Neural progenitor cell (in vitro differentiated cells): Measurements from ENCODE around the gene RNF220. TPM values are rescaled to one million over a fixed set of nuclear protein-coding genes. Genes with fewer than 3 reads are reported as not detected.

Source experiments
- DNase-seq: peaks from one replicate; pipeline ENCODE4 v3.0.0-alpha.2; 2016; ENCODE audit warnings: low spot score
- H2AFZ ChIP-seq: fragments of 200-600 bp; sonication (generic); replicated peaks from 2 replicates; pipeline ENCODE4 v1.6.1; 2016; ENCODE audit warnings: antibody characterized with exemption
- H3F3A ChIP-seq: fragments of 200-600 bp; sonication (generic); 2 replicates; pipeline ENCODE4 v1.6.1; 2016; ENCODE audit warnings: antibody characterized with exemption, low read depth
- H3K27ac ChIP-seq: fragments of 200-600 bp; sonication (generic); 2 replicates; pipeline ENCODE4 v1.5.1; 2016; ENCODE audit warnings: mild to moderate bottlenecking
- H3K27me3 ChIP-seq: fragments of 200-600 bp; sonication (generic); 2 replicates; pipeline ENCODE4 v1.6.1; 2016; ENCODE audit warnings: mild to moderate bottlenecking, moderate library complexity
- H3K36me3 ChIP-seq: fragments of 200-600 bp; sonication (generic); 2 replicates; pipeline ENCODE4 v1.5.1; 2016
- H3K4me1 ChIP-seq: fragments of 200-600 bp; sonication (generic); 2 replicates; pipeline ENCODE4 v1.6.1; 2016; ENCODE audit warnings: mixed run types
- H3K4me2 ChIP-seq: fragments of 200-600 bp; sonication (generic); 2 replicates; pipeline ENCODE4 v1.6.1; 2016
- H3K4me3 ChIP-seq: fragments of 200-600 bp; sonication (generic); 2 replicates; pipeline ENCODE4 v1.5.1; 2016
- H3K79me2 ChIP-seq: fragments of 200-600 bp; sonication (generic); 2 replicates; pipeline ENCODE4 v1.6.1; 2016; ENCODE audit warnings: low read depth
- H3K9ac ChIP-seq: fragments of 200-600 bp; sonication (generic); 2 replicates; pipeline ENCODE4 v1.6.1; 2016
- H3K9me3 ChIP-seq: fragments of 200-600 bp; sonication (generic); 2 replicates; pipeline ENCODE4 v1.5.1; 2016; ENCODE audit warnings: low read depth
- H4K20me1 ChIP-seq: fragments of 200-600 bp; sonication (generic); 2 replicates; pipeline ENCODE4 v1.6.1; 2016; ENCODE audit warnings: low read depth
- H3K27ac Mint-ChIP-seq: 3 replicates; pipeline ENCODE4 v1.8.0; 2021; ENCODE audit warnings: mixed read lengths
- H3K27me3 Mint-ChIP-seq: 2 replicates; pipeline ENCODE4 v1.8.0; 2022; ENCODE audit warnings: low read depth, mild to moderate bottlenecking, inconsistent platforms, moderate library complexity, mixed read lengths; ENCODE audit not compliant: insufficient read depth
- H3K36me3 Mint-ChIP-seq: 3 replicates; pipeline ENCODE4 v1.8.0; 2021; ENCODE audit warnings: mixed read lengths
- H3K4me1 Mint-ChIP-seq: 3 replicates; pipeline ENCODE4 v1.8.0; 2021; ENCODE audit warnings: mixed read lengths
- H3K4me3 Mint-ChIP-seq: 3 replicates; pipeline ENCODE4 v1.8.0; 2021; ENCODE audit warnings: mild to moderate bottlenecking, moderate library complexity, mixed read lengths
- H3K9me3 Mint-ChIP-seq: 3 replicates; pipeline ENCODE4 v1.8.0; 2020; ENCODE audit warnings: mixed read lengths
- CTCF ChIP-seq: fragments of 200-600 bp; sonication (generic); IDR thresholded peaks from 2 replicates; pipeline ENCODE4 v1.5.1; 2017; ENCODE audit warnings: antibody characterized with exemption, mild to moderate bottlenecking
- EZH2 ChIP-seq: fragments of 200-600 bp; sonication (generic); IDR thresholded peaks from 2 replicates; pipeline ENCODE4 v1.6.1; 2017; ENCODE audit warnings: antibody characterized with exemption, mild to moderate bottlenecking, moderate library complexity
- EZH2phosphoT487 ChIP-seq: fragments of 200-600 bp; sonication (generic); IDR thresholded peaks from 2 replicates; pipeline ENCODE4 v1.6.1; 2017; ENCODE audit warnings: antibody characterized with exemption
- total RNA-seq: library from RNA; depleted of rRNA; stranded (reverse); fragments of >200 nt; gene quantifications from 2 replicates; pipeline ENCODE4 v1.2.3, GENCODE V29; 2015; ENCODE audit warnings: low replicate concordance

The RNF220 gene
- total RNA-seq, 1 donor from 2014 or later = 93.8 TPM

GRCh38 chr1:44554706-44555105 is 149.7 kb downstream of the RNF220 start:
- Mint-ChIP-seq H3K36me3 (peaks cover 3% of the 10 kb centered on the region), H3K4me1 (peaks cover 3% of the 10 kb centered on the region), H3K27me3 (peaks cover 49% of the 10 kb centered on the region), H3K9me3 (peaks cover 5% of the 10 kb centered on the region), H3K27ac (no peak overlapping the region), H3K4me3 (no peak overlapping the region)
- H3K4me2 ChIP-seq = no peak overlapping the region
- no peak for TF ChIP-seq EZH2
- TF ChIP-seq EZH2phosphoT487 = no peak
- no peak for TF ChIP-seq CTCF
- H3K4me3 ChIP-seq = no peak overlapping the region
- no peak for DNase-seq
- H3F3A ChIP-seq = no peaks in the 10 kb centered on the region
- no peak overlapping the region for H3K9ac ChIP-seq
- H3K27me3 ChIP-seq = peaks cover 98% of the 10 kb centered on the region
- H3K27ac ChIP-seq = no peak overlapping the region
- no peaks in the 10 kb centered on the region for H4K20me1 ChIP-seq
- no peak overlapping the region for H2AFZ ChIP-seq
- no peaks in the 10 kb centered on the region for H3K9me3 ChIP-seq
- no peaks in the 10 kb centered on the region for H3K4me1 ChIP-seq
- H3K79me2 ChIP-seq = no peaks in the 10 kb centered on the region
- no peaks in the 10 kb centered on the region for H3K36me3 ChIP-seq

GRCh38 chr1:44557778-44558177 is 152.7 kb downstream of the RNF220 start:
- H3F3A ChIP-seq = no peaks in the 10 kb centered on the region
- H3K36me3 Mint-ChIP-seq = peaks cover 2% of the 10 kb centered on the region
- H3K4me1 ChIP-seq = no peaks in the 10 kb centered on the region
- no peak overlapping the region for H2AFZ ChIP-seq
- no peak for DNase-seq
- H3K4me3 ChIP-seq = no peak overlapping the region
- peaks cover 47% of the 10 kb centered on the region for H3K27me3 Mint-ChIP-seq
- no peaks in the 10 kb centered on the region for H4K20me1 ChIP-seq
- peaks cover 100% of the 10 kb centered on the region for H3K27me3 ChIP-seq
- H3K9ac ChIP-seq = no peak overlapping the region
- H3K79me2 ChIP-seq = no peaks in the 10 kb centered on the region
- no peak overlapping the region for H3K27ac Mint-ChIP-seq
- no peak overlapping the region for H3K4me3 Mint-ChIP-seq
- H3K4me2 ChIP-seq = no peak overlapping the region
- no peaks in the 10 kb centered on the region for H3K36me3 ChIP-seq
- H3K9me3 ChIP-seq = no peaks in the 10 kb centered on the region
- TF ChIP-seq CTCF (no peak), EZH2phosphoT487 (no peak)
- peaks cover 2% of the 10 kb centered on the region for H3K4me1 Mint-ChIP-seq
- no peaks in the 10 kb centered on the region for H3K9me3 Mint-ChIP-seq
- no peak overlapping the region for H3K27ac ChIP-seq

DNA sequence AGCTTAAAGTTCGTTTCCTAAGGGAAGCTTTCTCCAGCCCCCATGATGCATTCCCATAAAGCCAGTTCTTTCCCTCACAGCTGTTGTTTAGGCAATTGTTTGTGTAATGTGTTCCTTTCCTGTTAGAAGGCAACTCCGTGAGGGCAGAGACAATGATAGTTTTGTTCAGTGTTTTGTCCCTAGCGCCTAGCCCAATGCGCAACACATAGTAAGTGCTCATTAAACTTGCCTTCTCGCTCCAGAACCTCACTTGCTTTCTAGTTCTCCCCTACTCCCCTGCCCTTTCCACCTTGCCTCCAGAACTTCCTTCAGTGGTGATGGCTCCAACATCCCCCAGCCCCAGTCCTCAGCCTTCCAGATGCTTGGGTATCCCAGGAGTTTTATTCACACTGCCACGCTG is 153.8 kb downstream of the RNF220 start:
- H3K4me2 ChIP-seq = no peak overlapping the region
- no peak overlapping the region for H2AFZ ChIP-seq
- H3K4me1 ChIP-seq = no peaks in the 10 kb centered on the region
- H4K20me1 ChIP-seq = no peaks in the 10 kb centered on the region
- no peaks in the 10 kb centered on the region for H3F3A ChIP-seq
- Mint-ChIP-seq H3K9me3 (no peaks in the 10 kb centered on the region), H3K4me3 (no peak overlapping the region), H3K27ac (no peak overlapping the region), H3K27me3 (peaks cover 39% of the 10 kb centered on the region), H3K36me3 (no peaks in the 10 kb centered on the region), H3K4me1 (no peaks in the 10 kb centered on the region)
- no peaks in the 10 kb centered on the region for H3K36me3 ChIP-seq
- H3K27me3 ChIP-seq = peaks cover 100% of the 10 kb centered on the region
- no peak overlapping the region for H3K9ac ChIP-seq
- TF ChIP-seq EZH2phosphoT487 (no peak), CTCF (no peak), EZH2 (no peak)
- no peak overlapping the region for H3K27ac ChIP-seq
- no peaks in the 10 kb centered on the region for H3K9me3 ChIP-seq
- no peaks in the 10 kb centered on the region for H3K79me2 ChIP-seq
- no peak for DNase-seq
- H3K4me3 ChIP-seq = no peak overlapping the region
